Right atrium auricular region (tissue), 2 donors: ENCODE data around the gene BANK1. TPM values are rescaled to one million over a fixed set of nuclear protein-coding genes. Genes with fewer than 3 reads are reported as not detected.

Experiments used
- DNase-seq: peaks from one replicate; pipeline ENCODE4 v3.0.0-alpha.2; 2019; ENCODE audit warnings: low spot score
- H3K27ac ChIP-seq, 2 donors: fragments of 200-600 bp; sonication (generic); 1 replicate in 1 of 2; 2 replicates in 1 of 2; pipeline ENCODE4 v1.5.1; 2016 to 2019
- H3K27me3 ChIP-seq, 2 donors: fragments of 200-600 bp; sonication (generic); one replicate each; pipeline versions ENCODE4 v1.5.1 to v1.6.0; 2017 to 2019
- H3K36me3 ChIP-seq: fragments of 200-600 bp; sonication (generic); one replicate; pipeline ENCODE4 v1.5.1; 2016
- H3K4me1 ChIP-seq, 2 donors: fragments of 200-600 bp; sonication (generic); one replicate each; pipeline versions ENCODE4 v1.5.1 to v1.6.0; 2017 to 2019
- H3K4me3 ChIP-seq, 2 donors: fragments of 200-600 bp; sonication (generic); 1 replicate in 1 of 2; 2 replicates in 1 of 2; pipeline ENCODE4 v1.5.1; 2017 to 2019; ENCODE audit warnings: mild to moderate bottlenecking in 1 of 2, moderate library complexity in 1 of 2
- H3K9me3 ChIP-seq, 2 donors: fragments of 200-600 bp; sonication (generic); one replicate each; pipeline ENCODE4 v1.5.1; 2019
- CTCF ChIP-seq, 2 donors: fragments of 200-600 bp; sonication (generic); IDR thresholded peaks; one replicate each; pipeline ENCODE4 v1.5.1; 2019; ENCODE audit warnings: antibody characterized with exemption in 2 of 2
- total RNA-seq, 2 donors: library from RNA; depleted of rRNA; stranded (reverse); fragments of >200 nt; gene quantifications; one replicate each; pipeline ENCODE4 v1.1.0, GENCODE V29; 2016

The BANK1 gene
- total RNA-seq, 2 donors from 2014 or later: 1.4 TPM; not detected in 1

GRCh38 chr4:101970547-101971155 is 180.1 kb downstream of the BANK1 start:
- no peak overlapping the region for H3K4me3 ChIP-seq
- H3K4me1 ChIP-seq: no peaks in the 10 kb centered on the region
- H3K27ac ChIP-seq: no peak overlapping the region
- H3K9me3 ChIP-seq: no peaks in the 10 kb centered on the region
- no peak for TF ChIP-seq CTCF (IDR thresholded peaks at IDR 0.05)
- H3K27me3 ChIP-seq: no peaks in the 10 kb centered on the region
- DNase-seq: no peak
- no peaks in the 10 kb centered on the region for H3K36me3 ChIP-seq

- no peaks in the 10 kb centered on the region for H3K4me1 ChIP-seq
- TF ChIP-seq CTCF (IDR thresholded peaks at IDR 0.05): no peak
- DNase-seq: no peak
Measured at GRCh38 chr4:101972791-101973190, 182.3 kb downstream of the BANK1 start.

DNA sequence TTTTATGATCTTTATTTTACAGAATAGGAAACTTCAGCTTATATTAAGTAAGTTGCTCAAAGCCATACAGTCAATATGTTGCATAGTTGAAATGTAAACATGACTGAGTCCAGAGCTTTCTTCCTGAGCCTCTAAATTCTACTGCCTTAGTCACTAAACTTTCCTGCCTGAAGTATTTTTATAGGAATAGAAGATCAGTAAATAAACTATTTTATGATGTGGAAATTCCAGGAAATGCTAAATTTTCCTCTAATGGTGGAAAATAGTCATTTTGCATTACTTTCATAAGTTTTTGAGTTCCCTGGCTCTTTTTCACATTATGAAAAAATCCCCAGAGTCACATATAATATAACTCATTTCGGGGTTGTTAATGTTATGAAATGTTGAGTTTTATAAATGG is 182.8 kb downstream of the BANK1 start:
- no peaks in the 10 kb centered on the region for H3K36me3 ChIP-seq
- DNase-seq: no peak
- no peaks in the 10 kb centered on the region for H3K4me1 ChIP-seq
- no peak overlapping the region for H3K4me3 ChIP-seq
- H3K27me3 ChIP-seq: no peaks in the 10 kb centered on the region
- no peaks in the 10 kb centered on the region for H3K9me3 ChIP-seq
- no peak for TF ChIP-seq CTCF (IDR thresholded peaks at IDR 0.05)
- no peak overlapping the region for H3K27ac ChIP-seq

More at GRCh38 chr4:101972791-101973190, 182.3 kb downstream of the BANK1 start:
- Histone ChIP-seq H3K27ac (no peak overlapping the region), H3K36me3 (no peaks in the 10 kb centered on the region), H3K27me3 (no peaks in the 10 kb centered on the region), H3K4me3 (no peak overlapping the region), H3K9me3 (no peaks in the 10 kb centered on the region)

DNA sequence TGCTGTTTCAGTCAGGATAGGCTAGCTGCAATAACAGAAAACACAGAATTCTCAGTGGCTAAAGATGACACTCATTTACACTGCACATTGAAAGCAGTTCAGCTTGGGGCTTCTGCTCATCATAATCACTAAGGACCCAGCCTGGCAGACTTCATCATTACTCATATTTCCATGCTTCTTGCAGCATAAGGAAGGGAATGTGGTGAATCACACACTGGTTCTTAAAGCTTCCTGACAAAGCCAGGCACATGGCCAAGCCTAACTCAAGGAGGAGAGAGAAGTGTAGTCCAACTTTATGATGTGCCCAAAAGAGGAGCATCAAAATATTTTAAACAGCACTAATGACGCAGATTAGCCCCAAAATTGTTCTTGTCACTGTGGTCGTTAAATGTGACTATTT is 186.5 kb downstream of the BANK1 start:
- TF ChIP-seq CTCF (IDR thresholded peaks at IDR 0.05): no peak
- Histone ChIP-seq H3K27ac (no peak overlapping the region), H3K36me3 (no peaks in the 10 kb centered on the region), H3K27me3 (no peaks in the 10 kb centered on the region), H3K4me1 (no peaks in the 10 kb centered on the region), H3K4me3 (no peak overlapping the region), H3K9me3 (no peaks in the 10 kb centered on the region)
- no peak for DNase-seq

- DNase-seq: no peak
- H3K9me3 ChIP-seq: no peaks in the 10 kb centered on the region
- H3K4me1 ChIP-seq: no peaks in the 10 kb centered on the region
- no peak overlapping the region for H3K4me3 ChIP-seq
- no peaks in the 10 kb centered on the region for H3K36me3 ChIP-seq
- no peak overlapping the region for H3K27ac ChIP-seq
- no peaks in the 10 kb centered on the region for H3K27me3 ChIP-seq
- no peak for TF ChIP-seq CTCF (IDR thresholded peaks at IDR 0.05)
Measured at GRCh38 chr4:101981756-101982155, 191.2 kb downstream of the BANK1 start.

- Histone ChIP-seq H3K4me1 (no peaks in the 10 kb centered on the region), H3K9me3 (no peaks in the 10 kb centered on the region), H3K36me3 (no peaks in the 10 kb centered on the region), H3K27ac (no peak overlapping the region), H3K4me3 (no peak overlapping the region), H3K27me3 (no peaks in the 10 kb centered on the region)
- TF ChIP-seq CTCF (IDR thresholded peaks at IDR 0.05): no peak
- no peak for DNase-seq
Measured at GRCh38 chr4:101983835-101984234, 193.3 kb downstream of the BANK1 start.
